Fibroblast of lung (primary cell): ENCODE measurements around the gene LRRC10B. TPM values are rescaled to one million over a fixed set of nuclear protein-coding genes. Genes with fewer than 3 reads are reported as not detected.

Experiments used
- DNase-seq, 2 donors: peaks; one replicate each; pipeline versions ENCODE4 v3.0.0 to v3.0.0-alpha.2; 2010; ENCODE audit warnings: low read depth in 2 of 2
- H2AFZ ChIP-seq: 2 replicates; pipeline ENCODE4 v1.5.1; 2012; ENCODE audit warnings: low read length, control low read depth, inconsistent platforms
- H3K27ac ChIP-seq: 2 replicates; pipeline ENCODE4 v1.5.1; 2011; ENCODE audit warnings: low read length, control low read depth; ENCODE audit not compliant: insufficient read depth
- H3K27me3 ChIP-seq: 2 replicates; pipeline ENCODE4 v1.5.1; 2011; ENCODE audit warnings: mild to moderate bottlenecking, low read length; ENCODE audit not compliant: control insufficient read depth, insufficient read depth
- H3K36me3 ChIP-seq: 2 replicates; pipeline ENCODE4 v1.5.1; 2011; ENCODE audit warnings: low read length; ENCODE audit not compliant: control insufficient read depth, insufficient read depth
- H3K4me1 ChIP-seq: 2 replicates; pipeline ENCODE4 v1.5.1; 2011; ENCODE audit warnings: low read length; ENCODE audit not compliant: control insufficient read depth, insufficient read depth; ENCODE audit errors: extremely low read depth
- H3K4me2 ChIP-seq: 2 replicates; pipeline ENCODE4 v1.5.1; 2011; ENCODE audit warnings: low read length, control low read depth; ENCODE audit not compliant: insufficient read depth; ENCODE audit errors: extremely low read depth
- H3K4me3 ChIP-seq, 4 experiments: fragments of 200-600 bp in 1 of 4; sonication (generic) in 1 of 4; replicated peaks in 1 of 4; 2 replicates each; pipeline ENCODE4 v1.5.1; 2011 to 2016; ENCODE audit warnings: low read length in 4 of 4, low read depth in 3 of 4, mild to moderate bottlenecking in 3 of 4, control low read depth in 2 of 4, inconsistent platforms in 1 of 4, mixed read lengths in 1 of 4; ENCODE audit not compliant: insufficient read depth in 1 of 4; ENCODE audit errors: control extremely low read depth in 1 of 4
- H3K79me2 ChIP-seq: 2 replicates; pipeline ENCODE4 v1.5.1; 2012; ENCODE audit warnings: mild to moderate bottlenecking, low read length, inconsistent platforms; ENCODE audit not compliant: control insufficient read depth, insufficient read depth
- H3K9ac ChIP-seq: 2 replicates; pipeline ENCODE4 v1.5.1; 2011; ENCODE audit warnings: mild to moderate bottlenecking, low read length, control low read depth; ENCODE audit not compliant: insufficient read depth
- H3K9me3 ChIP-seq: 2 replicates; pipeline ENCODE4 v1.5.1; 2012; ENCODE audit warnings: low read depth, low read length; ENCODE audit not compliant: control insufficient read depth, insufficient read depth
- H4K20me1 ChIP-seq: 2 replicates; pipeline ENCODE4 v1.5.1; 2011; ENCODE audit warnings: low read length; ENCODE audit not compliant: control insufficient read depth, insufficient read depth; ENCODE audit errors: extremely low read depth
- EZH2 ChIP-seq: IDR thresholded peaks from 2 replicates; pipeline ENCODE4 v1.5.1; 2012; ENCODE audit warnings: low read length, control low read depth, mild to moderate bottlenecking; ENCODE audit errors: missing control alignments
- polyA plus RNA-seq, 2 donors: library from polyadenylated mRNA; depleted of rRNA in 1 of 2; stranded (reverse) in 1 of 2; unstranded in 1 of 2; fragments of >200 nt; gene quantifications; 2 replicates each; pipeline ENCODE4 v1.2.1, GENCODE V29; 2011 to 2012; ENCODE audit warnings: missing spikeins in 1 of 2
- total RNA-seq: library from RNA; depleted of rRNA; stranded (reverse); fragments of >200 nt; gene quantifications from 2 replicates; pipeline ENCODE4 v1.2.1, GENCODE V29; 2014
- TF ChIP-seq, protein P1 (sequence below), 2 donors: IDR thresholded peaks in 1 of 2; conservative IDR thresholded peaks in 1 of 2; 1 replicate in 1 of 2; 2 replicates in 1 of 2; pipeline ENCODE4 v1.5.1; 2011 to 2012; ENCODE audit warnings: low read length in 2 of 2, control low read depth in 1 of 2, inconsistent platforms in 1 of 2, low read depth in 1 of 2, mild to moderate bottlenecking in 1 of 2

LRRC10B gene
- total and polyA plus RNA-seq, 2 donors (not counting 1 experiment from before 2014, with no cell fraction given), result 0.17 TPM; not detected in 1

GRCh38 chr11:61526956-61527731 is 18.6 kb downstream of the LRRC10B start:
- DNase-seq, result no peak
- no peaks in the 10 kb centered on the region for H3K36me3 ChIP-seq
- H3K4me2 ChIP-seq, result no peak overlapping the region
- no peak overlapping the region for H2AFZ ChIP-seq
- no peak overlapping the region for H3K9ac ChIP-seq
- H4K20me1 ChIP-seq, result no peaks in the 10 kb centered on the region
- no peaks in the 10 kb centered on the region for H3K4me1 ChIP-seq
- H3K27me3 ChIP-seq, result peaks cover 3% of the 10 kb centered on the region
- TF ChIP-seq, protein P1, sequence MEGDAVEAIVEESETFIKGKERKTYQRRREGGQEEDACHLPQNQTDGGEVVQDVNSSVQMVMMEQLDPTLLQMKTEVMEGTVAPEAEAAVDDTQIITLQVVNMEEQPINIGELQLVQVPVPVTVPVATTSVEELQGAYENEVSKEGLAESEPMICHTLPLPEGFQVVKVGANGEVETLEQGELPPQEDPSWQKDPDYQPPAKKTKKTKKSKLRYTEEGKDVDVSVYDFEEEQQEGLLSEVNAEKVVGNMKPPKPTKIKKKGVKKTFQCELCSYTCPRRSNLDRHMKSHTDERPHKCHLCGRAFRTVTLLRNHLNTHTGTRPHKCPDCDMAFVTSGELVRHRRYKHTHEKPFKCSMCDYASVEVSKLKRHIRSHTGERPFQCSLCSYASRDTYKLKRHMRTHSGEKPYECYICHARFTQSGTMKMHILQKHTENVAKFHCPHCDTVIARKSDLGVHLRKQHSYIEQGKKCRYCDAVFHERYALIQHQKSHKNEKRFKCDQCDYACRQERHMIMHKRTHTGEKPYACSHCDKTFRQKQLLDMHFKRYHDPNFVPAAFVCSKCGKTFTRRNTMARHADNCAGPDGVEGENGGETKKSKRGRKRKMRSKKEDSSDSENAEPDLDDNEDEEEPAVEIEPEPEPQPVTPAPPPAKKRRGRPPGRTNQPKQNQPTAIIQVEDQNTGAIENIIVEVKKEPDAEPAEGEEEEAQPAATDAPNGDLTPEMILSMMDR (conservative IDR thresholded peaks at IDR 0.05 in 1 of 2, IDR thresholded peaks at IDR 0.05 in 1 of 2; ENCODE audit: low read depth in 1 of 2, low read length in 2 of 2), result no peak
- no peak for TF ChIP-seq EZH2
- H3K79me2 ChIP-seq, result no peaks in the 10 kb centered on the region
- H3K27ac ChIP-seq, result no peak overlapping the region
- H3K9me3 ChIP-seq, result no peaks in the 10 kb centered on the region
- H3K4me3 ChIP-seq, result no peak overlapping the region

DNA sequence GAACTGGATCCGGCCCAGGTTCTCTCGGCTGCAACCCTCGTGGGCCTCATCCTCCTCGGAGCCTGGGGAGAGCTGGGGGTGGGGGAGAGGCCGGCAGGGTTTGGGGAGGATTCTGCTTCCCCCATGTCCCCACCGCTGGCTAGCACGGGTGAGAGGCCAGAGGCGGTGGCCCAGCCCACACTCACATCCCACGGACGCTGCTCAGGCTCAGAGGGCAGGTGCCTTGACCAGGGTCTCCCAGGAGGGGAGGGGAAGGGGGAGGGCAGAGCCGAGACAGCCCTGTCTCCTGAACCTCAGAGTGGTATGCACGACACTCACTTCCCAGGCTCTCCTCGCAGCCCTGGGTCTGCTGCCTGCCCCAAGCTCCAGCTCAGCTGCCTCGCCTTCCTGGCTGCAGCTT is 19.6 kb downstream of the LRRC10B start:
- Histone ChIP-seq H3K27ac (no peak overlapping the region), H3K4me3 (no peak overlapping the region), H3K4me2 (no peak overlapping the region), H2AFZ (no peak overlapping the region), H4K20me1 (no peaks in the 10 kb centered on the region), H3K9me3 (no peaks in the 10 kb centered on the region), H3K36me3 (no peaks in the 10 kb centered on the region), H3K27me3 (peaks cover 3% of the 10 kb centered on the region), H3K4me1 (no peaks in the 10 kb centered on the region), H3K9ac (no peak overlapping the region), H3K79me2 (no peaks in the 10 kb centered on the region)
- no peak for TF ChIP-seq EZH2
- TF ChIP-seq, protein P1 (conservative IDR thresholded peaks at IDR 0.05 in 1 of 2, IDR thresholded peaks at IDR 0.05 in 1 of 2; ENCODE audit: low read depth in 1 of 2, low read length in 2 of 2), result no peak
- DNase-seq, result no peak

DNA sequence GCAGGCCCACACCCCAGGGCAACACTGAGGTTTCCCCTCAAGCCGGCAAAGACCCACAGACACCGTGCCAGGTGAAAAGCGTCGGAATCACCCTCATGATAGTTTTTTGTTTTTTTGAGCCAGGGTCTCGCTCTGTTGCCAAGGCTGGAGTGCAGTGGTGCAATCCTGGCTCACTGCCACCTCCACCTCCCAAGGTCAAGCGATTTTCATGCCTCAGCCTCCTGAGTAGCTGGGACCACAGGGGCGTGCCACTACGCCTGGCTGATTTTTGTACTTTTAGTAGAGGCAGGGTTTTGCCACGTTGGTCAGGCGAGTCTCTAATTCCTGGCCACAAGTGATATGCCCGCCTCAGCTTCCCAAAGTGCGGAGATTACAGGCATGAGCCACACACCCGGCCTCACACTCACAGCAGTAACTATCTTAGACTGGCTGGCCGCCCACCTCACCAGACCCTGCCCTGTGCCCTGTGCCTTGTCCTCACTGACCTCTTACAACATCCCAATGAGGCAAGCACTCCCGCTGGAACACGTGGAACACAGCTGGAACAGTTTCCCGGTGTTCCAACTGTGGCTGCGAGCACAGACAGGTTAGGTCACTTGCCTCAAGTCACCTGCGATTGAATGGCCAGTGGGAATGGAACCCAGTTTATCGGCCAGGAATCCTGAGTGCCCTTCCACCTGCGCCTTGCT is 21.1 kb downstream of the LRRC10B start:
- no peak overlapping the region for H3K9ac ChIP-seq
- no peaks in the 10 kb centered on the region for H3K9me3 ChIP-seq
- TF ChIP-seq, protein P1 (conservative IDR thresholded peaks at IDR 0.05 in 1 of 2, IDR thresholded peaks at IDR 0.05 in 1 of 2; ENCODE audit: low read depth in 1 of 2, low read length in 2 of 2), result no peak
- no peak for TF ChIP-seq EZH2
- no peak overlapping the region for H3K4me3 ChIP-seq
- H3K27ac ChIP-seq, result no peak overlapping the region
- DNase-seq, result peak in 1 of 2 donors; percentile 65
- H3K79me2 ChIP-seq, result no peaks in the 10 kb centered on the region
- no peaks in the 10 kb centered on the region for H3K4me1 ChIP-seq
- H2AFZ ChIP-seq, result no peak overlapping the region
- no peak overlapping the region for H3K4me2 ChIP-seq
- H3K36me3 ChIP-seq, result no peaks in the 10 kb centered on the region
- peaks cover 11% of the 10 kb centered on the region for H3K27me3 ChIP-seq
- H4K20me1 ChIP-seq, result no peaks in the 10 kb centered on the region
